ENCODE measurements around the gene SEL1L3. TPM values are rescaled to one million over a fixed set of nuclear protein-coding genes. Genes with fewer than 3 reads are reported as not detected.

SEL1L3 gene
- total and polyA plus RNA-seq, 2 donors from 2014 or later: 8.2 to 60.3 TPM

DNA sequence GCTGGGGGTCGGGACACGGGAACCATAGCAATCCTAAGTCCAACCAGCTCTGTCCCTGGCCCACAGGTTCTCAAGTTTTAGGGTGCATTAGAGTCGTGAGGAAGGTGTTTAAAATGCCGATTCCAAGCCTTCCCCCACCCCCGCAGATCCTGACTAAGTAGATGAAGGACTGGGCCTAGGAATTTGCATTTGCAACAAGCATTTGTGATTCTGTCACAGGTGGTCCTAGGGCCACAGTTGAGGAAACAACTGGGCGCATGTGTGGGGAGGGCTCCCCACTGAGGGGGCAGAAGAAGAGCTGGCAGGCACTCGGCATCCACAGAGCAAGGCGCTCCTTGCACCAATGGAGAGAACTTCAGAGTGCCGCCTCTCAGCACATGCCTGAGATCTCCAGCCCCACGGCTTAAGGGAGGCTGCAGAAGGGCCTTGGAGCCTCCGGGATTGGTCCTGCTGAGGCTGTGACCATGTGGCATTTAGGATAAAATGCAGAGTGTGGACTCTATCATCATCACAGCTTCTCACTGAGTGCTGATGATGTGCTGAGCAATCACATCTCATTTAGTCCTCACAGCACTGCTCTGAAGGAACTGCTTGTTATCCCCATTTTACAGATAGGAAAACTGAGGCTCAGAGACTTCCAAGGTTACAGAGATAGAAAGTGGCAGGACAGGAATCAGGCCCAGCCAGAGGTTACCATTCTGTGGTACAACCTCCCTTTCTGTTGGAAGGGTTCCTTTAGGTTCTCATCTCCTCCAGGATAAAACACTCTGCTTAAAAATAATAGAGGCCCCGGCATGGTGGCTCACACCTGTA lies 16.7 kb downstream of the SEL1L3 start:
- Histone ChIP-seq H3K36me3 (ENCODE audit: control insufficient read depth in 2 of 3, insufficient read depth in 3 of 3, low read length in 3 of 3) (no peaks in the 10 kb centered on the region), H3K27ac (ENCODE audit: low read depth in 2 of 2, low read length in 2 of 2) (no peak overlapping the region), H3K27me3 (ENCODE audit: control insufficient read depth, insufficient read depth, low read length) (no peaks in the 10 kb centered on the region), H3K4me3 (ENCODE audit: low read length in 3 of 3) (no peak overlapping the region), H3K4me1 (ENCODE audit: control insufficient read depth in 2 of 3, insufficient read depth in 2 of 3, low read depth in 1 of 3, low read length in 3 of 3) (peaks cover 0 to 6% (median 0%) of the 10 kb centered on the region in 3 donors), H3K9ac (ENCODE audit: low read length in 3 of 3) (no peak overlapping the region), H3K9me3 (ENCODE audit: control insufficient read depth in 2 of 3, insufficient read depth in 1 of 3, low read length in 3 of 3) (no peaks in the 10 kb centered on the region)
- no peak for DNase-seq
- TF ChIP-seq, protein P1, sequence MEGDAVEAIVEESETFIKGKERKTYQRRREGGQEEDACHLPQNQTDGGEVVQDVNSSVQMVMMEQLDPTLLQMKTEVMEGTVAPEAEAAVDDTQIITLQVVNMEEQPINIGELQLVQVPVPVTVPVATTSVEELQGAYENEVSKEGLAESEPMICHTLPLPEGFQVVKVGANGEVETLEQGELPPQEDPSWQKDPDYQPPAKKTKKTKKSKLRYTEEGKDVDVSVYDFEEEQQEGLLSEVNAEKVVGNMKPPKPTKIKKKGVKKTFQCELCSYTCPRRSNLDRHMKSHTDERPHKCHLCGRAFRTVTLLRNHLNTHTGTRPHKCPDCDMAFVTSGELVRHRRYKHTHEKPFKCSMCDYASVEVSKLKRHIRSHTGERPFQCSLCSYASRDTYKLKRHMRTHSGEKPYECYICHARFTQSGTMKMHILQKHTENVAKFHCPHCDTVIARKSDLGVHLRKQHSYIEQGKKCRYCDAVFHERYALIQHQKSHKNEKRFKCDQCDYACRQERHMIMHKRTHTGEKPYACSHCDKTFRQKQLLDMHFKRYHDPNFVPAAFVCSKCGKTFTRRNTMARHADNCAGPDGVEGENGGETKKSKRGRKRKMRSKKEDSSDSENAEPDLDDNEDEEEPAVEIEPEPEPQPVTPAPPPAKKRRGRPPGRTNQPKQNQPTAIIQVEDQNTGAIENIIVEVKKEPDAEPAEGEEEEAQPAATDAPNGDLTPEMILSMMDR (IDR thresholded peaks at IDR 0.05; ENCODE audit: borderline replicate concordance, extremely low read depth, insufficient read depth): no peak
- intact Hi-C loops (cut with DNase I): no loop called here
- no peak for FAIRE-seq

DNA sequence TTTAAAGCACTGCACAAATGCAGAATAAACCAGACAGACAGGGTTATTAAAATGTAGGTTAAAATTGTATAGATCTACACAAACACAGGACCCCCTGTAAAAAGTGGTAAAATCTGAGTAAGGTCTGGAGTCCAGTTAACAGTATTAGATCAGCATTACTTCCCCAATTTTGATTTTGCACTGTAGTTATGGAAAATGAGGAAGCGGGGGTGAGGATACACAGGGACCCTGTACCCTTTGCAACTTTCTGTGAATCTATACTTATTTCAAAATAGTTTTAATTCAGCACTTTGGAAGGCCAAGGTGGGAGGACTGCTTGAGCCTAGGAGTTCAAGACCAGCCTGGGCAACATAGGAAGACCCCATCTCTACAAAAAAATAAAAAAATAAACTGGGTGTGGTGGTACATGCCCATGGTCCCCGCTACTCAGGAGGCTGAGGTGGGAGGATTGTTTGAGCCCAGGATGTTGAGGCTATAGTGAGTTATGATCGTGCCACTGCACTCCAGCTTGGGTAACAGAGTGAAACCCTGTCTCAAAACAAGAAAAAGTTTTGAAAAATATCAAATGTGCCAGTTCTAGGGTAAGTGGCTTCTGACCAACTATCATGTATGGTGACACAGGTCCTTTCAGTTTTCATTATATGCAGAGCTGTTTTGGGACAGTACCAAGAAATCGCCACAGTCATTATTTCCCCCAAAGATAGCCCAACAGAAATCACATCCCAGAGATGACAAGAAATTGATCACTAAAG lies 17.7 kb downstream of the SEL1L3 start:
- FAIRE-seq: no peak
- H3K36me3 ChIP-seq (ENCODE audit: control insufficient read depth in 2 of 3, insufficient read depth in 3 of 3, low read length in 3 of 3): no peaks in the 10 kb centered on the region
- TF ChIP-seq, protein P1 (IDR thresholded peaks at IDR 0.05; ENCODE audit: borderline replicate concordance, extremely low read depth, insufficient read depth): no peak
- no peak overlapping the region for H3K27ac ChIP-seq (ENCODE audit: low read depth in 2 of 2, low read length in 2 of 2)
- no peaks in the 10 kb centered on the region for H3K27me3 ChIP-seq (ENCODE audit: control insufficient read depth, insufficient read depth, low read length)
- intact Hi-C loops (cut with DNase I): no loop called here
- H3K4me3 ChIP-seq (ENCODE audit: low read length in 3 of 3): no peak overlapping the region
- no peak for DNase-seq
- H3K9me3 ChIP-seq (ENCODE audit: control insufficient read depth in 2 of 3, insufficient read depth in 1 of 3, low read length in 3 of 3): no peaks in the 10 kb centered on the region
- H3K4me1 ChIP-seq (ENCODE audit: control insufficient read depth in 2 of 3, insufficient read depth in 2 of 3, low read depth in 1 of 3, low read length in 3 of 3): peaks cover 0 to 6% (median 0%) of the 10 kb centered on the region in 3 donors
- H3K9ac ChIP-seq (ENCODE audit: low read length in 3 of 3): no peak overlapping the region

DNA sequence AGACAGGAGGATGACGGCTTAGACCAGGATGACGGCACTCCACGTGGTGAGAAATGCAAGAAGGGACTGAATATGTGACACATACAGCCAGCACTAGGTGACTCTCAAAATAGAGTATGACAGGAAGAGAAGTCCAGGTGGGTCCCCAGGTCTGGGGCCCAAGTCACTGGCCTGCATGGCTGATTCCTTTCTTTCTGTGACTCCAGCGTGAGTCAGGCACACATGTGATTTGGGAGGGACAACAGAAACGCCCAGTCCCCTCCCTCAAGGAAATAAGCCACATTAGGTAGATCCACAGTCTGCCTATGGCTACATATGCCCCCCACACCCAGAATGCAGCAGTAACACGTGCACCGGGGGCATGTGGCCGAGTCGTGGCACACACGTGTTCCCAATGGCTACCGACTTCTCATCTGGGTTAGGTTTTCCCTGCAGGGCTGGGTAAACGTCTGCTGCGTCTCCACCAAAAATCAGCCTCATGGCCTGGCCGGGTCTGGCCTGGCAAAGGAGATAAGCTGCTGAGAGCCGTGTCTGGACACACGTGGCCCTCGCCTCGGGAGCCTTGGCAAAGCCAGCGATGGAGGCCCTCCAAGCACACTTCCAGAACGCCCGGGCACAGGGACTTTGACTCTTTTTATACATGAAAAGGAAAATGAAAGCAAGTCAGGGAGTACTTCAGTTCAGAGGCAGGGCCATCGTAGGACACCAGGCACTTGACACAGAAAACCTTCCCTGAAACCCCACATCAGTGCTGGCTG lies 19.3 kb downstream of the SEL1L3 start:
- peak overlapping the region in 1 of 3 donors; percentile 37 for H3K4me3 ChIP-seq (ENCODE audit: low read length in 3 of 3)
- peak overlapping the region in 1 of 2 donors; percentile 51 for H3K27ac ChIP-seq (ENCODE audit: low read depth in 2 of 2, low read length in 2 of 2)
- DNase-seq: no peak

More for the DNA sequence above, 19.3 kb downstream of the SEL1L3 start:
- peak overlapping the region in 1 of 3 donors; percentile 51 for H3K9ac ChIP-seq (ENCODE audit: low read length in 3 of 3)
- intact Hi-C loops (cut with DNase I): no loop called here
- peaks cover 0 to 6% (median 0%) of the 10 kb centered on the region in 3 donors for H3K4me1 ChIP-seq (ENCODE audit: control insufficient read depth in 2 of 3, insufficient read depth in 2 of 3, low read depth in 1 of 3, low read length in 3 of 3)
- H3K27me3 ChIP-seq (ENCODE audit: control insufficient read depth, insufficient read depth, low read length): no peaks in the 10 kb centered on the region
- H3K36me3 ChIP-seq (ENCODE audit: control insufficient read depth in 2 of 3, insufficient read depth in 3 of 3, low read length in 3 of 3): no peaks in the 10 kb centered on the region
- no peak for FAIRE-seq
- TF ChIP-seq, protein P1 (IDR thresholded peaks at IDR 0.05; ENCODE audit: borderline replicate concordance, extremely low read depth, insufficient read depth): no peak
- H3K9me3 ChIP-seq (ENCODE audit: control insufficient read depth in 2 of 3, insufficient read depth in 1 of 3, low read length in 3 of 3): no peaks in the 10 kb centered on the region

All from kidney (tissue), 14 donors.